ENCODE measurements around the gene NSMCE4A.
"Not testable (repeated sequence)": the region's sequence is repeated elsewhere in the genome, so short reads cannot be mapped to it uniquely, and the experiment has no call there.

Gene NSMCE4A

DNA sequence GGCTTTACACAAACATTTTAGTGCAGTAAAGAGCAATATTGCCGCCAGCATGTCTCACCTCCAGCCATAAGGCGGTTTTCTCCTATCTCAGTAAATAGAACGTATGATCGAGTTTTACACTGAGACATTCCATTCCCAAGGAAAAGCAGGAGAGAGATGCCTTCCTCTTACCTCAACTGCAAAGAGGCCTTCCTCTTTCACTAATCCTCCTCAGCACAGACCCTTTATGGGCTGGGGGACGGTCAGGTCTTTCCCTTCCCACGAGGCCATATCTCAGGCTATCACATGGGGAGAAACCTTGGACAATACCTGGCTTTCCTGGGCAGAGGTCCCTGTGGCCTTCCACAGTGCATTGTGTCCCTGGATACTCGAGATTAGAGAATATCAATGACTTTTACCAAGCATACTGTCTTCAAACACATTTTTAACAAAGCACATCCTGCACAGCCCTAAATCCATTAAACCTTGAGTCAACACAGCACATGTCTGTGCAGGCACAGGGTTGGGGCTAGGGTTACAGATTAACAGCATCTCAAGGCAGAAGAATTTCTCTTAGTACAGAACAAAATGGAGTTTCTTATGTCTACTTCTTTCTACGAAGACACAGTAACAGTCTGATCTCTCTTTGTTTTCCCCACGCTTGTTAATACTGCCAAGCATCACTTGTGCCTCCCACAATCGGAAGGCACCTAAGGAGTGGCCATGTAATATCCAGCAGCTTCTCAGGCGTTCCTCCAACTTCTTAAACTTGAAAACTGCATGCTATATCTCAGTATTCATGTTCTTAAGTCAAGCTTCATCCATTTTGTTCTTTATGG is 44.5 kb downstream of the NSMCE4A start:
- H3K4me3 Mint-ChIP-seq; H3K9me3 Mint-ChIP-seq; ATAC-seq; H3K36me3 Mint-ChIP-seq (ENCODE audit: low read depth); H3K27me3 Mint-ChIP-seq; DNase-seq; H3K27ac Mint-ChIP-seq: not testable (repeated sequence)
- peaks cover 26% of the 10 kb centered on the region for H3K4me1 Mint-ChIP-seq

DNA sequence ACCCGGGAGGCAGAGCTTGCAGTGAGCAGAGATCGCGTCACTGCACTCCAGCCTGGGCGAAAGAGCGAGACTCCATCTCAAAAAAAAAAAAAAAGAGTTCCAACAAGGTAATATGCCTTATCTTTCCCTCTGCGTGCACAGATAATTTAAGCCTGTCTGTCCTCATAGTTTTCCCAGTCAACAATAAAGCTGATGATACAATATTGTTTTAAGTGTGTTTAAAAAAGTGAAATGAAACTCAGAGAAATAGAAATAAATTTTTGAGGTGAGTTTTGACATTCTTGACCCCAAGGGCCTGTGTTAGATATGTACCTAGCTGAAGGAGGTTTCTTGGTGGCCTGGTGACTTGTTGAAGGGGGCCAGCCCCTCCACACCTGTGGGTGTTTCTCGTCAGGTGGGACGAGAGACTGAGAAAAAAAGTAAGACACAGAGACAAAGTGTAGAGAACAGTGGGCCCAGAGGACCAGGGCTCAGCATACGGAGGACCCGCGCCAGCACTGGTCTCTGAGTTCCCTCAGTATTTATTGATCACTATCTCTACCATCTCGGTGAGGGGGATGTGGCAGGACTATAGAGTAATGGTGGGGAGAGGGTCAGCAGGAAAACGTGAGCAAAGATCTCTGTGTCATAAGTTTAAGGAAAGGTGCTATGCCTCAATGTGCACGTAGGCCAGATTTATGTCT is 45.3 kb downstream of the NSMCE4A start:
- not testable (repeated sequence) for ATAC-seq; DNase-seq; H3K9me3 Mint-ChIP-seq; H3K36me3 Mint-ChIP-seq (ENCODE audit: low read depth); H3K27me3 Mint-ChIP-seq
- peaks cover 30% of the 10 kb centered on the region for H3K4me1 Mint-ChIP-seq
- H3K4me3 Mint-ChIP-seq = peak overlapping the region; percentile 90
- H3K27ac Mint-ChIP-seq = peak overlapping the region; percentile 25

DNA sequence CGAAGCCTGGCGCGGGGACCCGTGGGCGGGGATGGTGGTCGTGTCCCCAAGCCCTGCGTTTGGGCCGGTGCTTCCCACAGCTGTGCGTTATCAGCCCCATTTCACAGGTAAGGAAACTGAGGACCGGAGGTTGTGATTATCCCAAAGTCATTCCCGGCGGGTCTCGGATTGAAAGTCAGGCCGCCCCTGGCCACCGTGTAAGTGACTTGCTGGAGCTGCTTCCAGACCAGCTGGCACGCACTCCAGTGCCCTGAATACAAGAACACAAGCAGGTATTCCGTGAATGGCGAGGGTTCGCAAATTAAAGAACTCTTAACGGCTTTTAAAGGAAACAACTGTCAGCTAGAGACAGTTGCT is 46.5 kb downstream of the NSMCE4A start:
- Mint-ChIP-seq H3K4me1 (peaks cover 30% of the 10 kb centered on the region), H3K4me3 (peak overlapping the region; percentile 90), H3K27me3 (no peaks in the 10 kb centered on the region), H3K9me3 (no peaks in the 10 kb centered on the region), H3K27ac (peak overlapping the region; percentile 95), H3K36me3 (ENCODE audit: low read depth) (peaks cover 5% of the 10 kb centered on the region)
- DNase-seq (no peak), ATAC-seq (peak; percentile 1)

GRCh38 chr10:121927841-121928527 is 47.0 kb downstream of the NSMCE4A start, which contains the start of gene ATE1:
Gene ATE1, minus strand, starts transcription at chr10:121928031. Its CDS starts 82 bp downstream, at chr10:121927949.
- Mint-ChIP-seq H3K27ac (peak within 1 kb of the TSS; percentile 95), H3K27me3 (no peaks in the 10 kb centered on the region), H3K9me3 (no peaks in the 10 kb centered on the region), H3K36me3 (ENCODE audit: low read depth) (peaks cover 7% of the 10 kb centered on the region), H3K4me3 (peak within 1 kb of the TSS; percentile 90), H3K4me1 (peaks cover 31% of the 10 kb centered on the region)
- DNase-seq (peak; percentile 84), ATAC-seq (peak; percentile 95)

GRCh38 chr10:121927318-121927840 is 47.6 kb downstream of the NSMCE4A start:
- Mint-ChIP-seq H3K36me3 (ENCODE audit: low read depth) (peaks cover 13% of the 10 kb centered on the region), H3K4me1 (peaks cover 32% of the 10 kb centered on the region), H3K27ac (peak overlapping the region; percentile 94), H3K27me3 (no peaks in the 10 kb centered on the region), H3K9me3 (no peaks in the 10 kb centered on the region), H3K4me3 (peak overlapping the region; percentile 90)
- ATAC-seq = peak; percentile 56
- DNase-seq = peak; percentile 55

DNA sequence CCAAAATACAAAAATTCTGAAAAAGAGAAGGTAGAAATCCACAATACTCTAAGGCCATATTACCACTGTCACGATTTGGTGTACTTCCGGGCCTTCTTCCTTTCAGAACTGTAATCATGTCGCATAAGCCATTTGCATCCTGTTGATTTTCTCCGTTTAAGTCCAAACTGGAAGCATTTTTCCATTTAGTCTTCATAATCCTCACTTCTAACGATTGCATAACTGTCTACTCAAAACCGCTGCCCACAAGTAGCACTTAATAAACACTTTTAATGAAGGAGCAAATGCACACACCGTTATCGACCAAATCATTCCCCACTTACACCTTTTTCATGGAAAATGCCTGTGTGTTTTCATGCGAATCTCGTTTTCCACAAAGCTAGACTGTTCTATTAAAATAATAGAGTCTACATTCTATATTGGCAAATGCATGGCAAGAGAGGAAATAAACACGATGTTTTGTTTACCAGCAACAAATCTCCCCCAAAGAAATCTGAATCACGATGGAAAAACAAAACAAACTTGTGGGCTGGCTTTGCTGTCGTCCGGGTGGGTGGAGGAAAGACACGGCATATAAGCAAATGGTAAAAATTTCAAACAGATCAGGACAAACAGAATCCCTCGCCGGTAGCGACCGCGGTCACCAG is 48.2 kb downstream of the NSMCE4A start:
- no peaks in the 10 kb centered on the region for H3K27me3 Mint-ChIP-seq
- peaks cover 32% of the 10 kb centered on the region for H3K4me1 Mint-ChIP-seq
- ATAC-seq (no peak), DNase-seq (no peak)
- H3K36me3 Mint-ChIP-seq (ENCODE audit: low read depth) = peaks cover 14% of the 10 kb centered on the region
- peak overlapping the region; percentile 90 for H3K4me3 Mint-ChIP-seq
- H3K9me3 Mint-ChIP-seq = no peaks in the 10 kb centered on the region
- H3K27ac Mint-ChIP-seq = peak overlapping the region; percentile 94

GRCh38 chr10:121926157-121926556 is 48.9 kb downstream of the NSMCE4A start:
- H3K36me3 Mint-ChIP-seq (ENCODE audit: low read depth) = peaks cover 16% of the 10 kb centered on the region
- no peak for DNase-seq
- no peaks in the 10 kb centered on the region for H3K9me3 Mint-ChIP-seq
- ATAC-seq = no peak
- H3K27me3 Mint-ChIP-seq = no peaks in the 10 kb centered on the region
- H3K4me1 Mint-ChIP-seq = peaks cover 32% of the 10 kb centered on the region
- H3K4me3 Mint-ChIP-seq = peak overlapping the region; percentile 90
- no peak overlapping the region for H3K27ac Mint-ChIP-seq

GRCh38 chr10:121921238-121921931 is 53.6 kb downstream of the NSMCE4A start:
- no peaks in the 10 kb centered on the region for H3K9me3 Mint-ChIP-seq
- no peak for DNase-seq
- H3K36me3 Mint-ChIP-seq (ENCODE audit: low read depth) = peaks cover 28% of the 10 kb centered on the region
- H3K4me3 Mint-ChIP-seq = no peak overlapping the region
- no peak overlapping the region for H3K27ac Mint-ChIP-seq
- H3K27me3 Mint-ChIP-seq = no peaks in the 10 kb centered on the region
- ATAC-seq = no peak
- H3K4me1 Mint-ChIP-seq = peaks cover 14% of the 10 kb centered on the region

GRCh38 chr10:121919666-121920065 is 55.4 kb downstream of the NSMCE4A start:
- Mint-ChIP-seq H3K36me3 (ENCODE audit: low read depth) (peaks cover 37% of the 10 kb centered on the region), H3K27me3 (no peaks in the 10 kb centered on the region), H3K4me1 (peaks cover 7% of the 10 kb centered on the region), H3K9me3 (no peaks in the 10 kb centered on the region), H3K27ac (no peak overlapping the region), H3K4me3 (no peak overlapping the region)
- DNase-seq = no peak
- no peak for ATAC-seq

- DNase-seq, ATAC-seq, H3K4me3 Mint-ChIP-seq, H3K27ac Mint-ChIP-seq, H3K27me3 Mint-ChIP-seq, H3K4me1 Mint-ChIP-seq, H3K9me3 Mint-ChIP-seq: not testable (repeated sequence)
- H3K36me3 Mint-ChIP-seq (ENCODE audit: low read depth) = peaks cover 41% of the 10 kb centered on the region
Observed at GRCh38 chr10:121918800-121919199, 56.2 kb downstream of the NSMCE4A start.

DNA sequence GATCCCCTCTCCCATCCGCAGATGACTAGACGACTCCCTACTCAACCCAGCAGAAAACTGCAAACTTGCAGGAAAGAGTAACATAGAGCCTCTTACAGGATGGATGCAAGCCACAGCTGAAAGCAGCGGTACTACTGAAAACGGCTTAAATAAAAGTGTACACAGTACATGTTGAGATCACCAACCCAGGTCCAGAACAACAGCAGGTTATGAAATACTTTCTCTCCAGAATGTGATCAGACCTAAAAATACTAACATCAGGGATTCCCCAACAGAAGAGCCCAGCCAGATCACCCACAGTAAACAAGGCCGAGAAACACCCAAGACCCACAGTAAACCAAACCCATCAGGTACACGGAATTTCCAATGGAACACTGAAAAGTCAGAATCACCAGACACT is 60.4 kb downstream of the NSMCE4A start:
- H3K36me3 Mint-ChIP-seq (ENCODE audit: low read depth) = peaks cover 41% of the 10 kb centered on the region

DNA sequence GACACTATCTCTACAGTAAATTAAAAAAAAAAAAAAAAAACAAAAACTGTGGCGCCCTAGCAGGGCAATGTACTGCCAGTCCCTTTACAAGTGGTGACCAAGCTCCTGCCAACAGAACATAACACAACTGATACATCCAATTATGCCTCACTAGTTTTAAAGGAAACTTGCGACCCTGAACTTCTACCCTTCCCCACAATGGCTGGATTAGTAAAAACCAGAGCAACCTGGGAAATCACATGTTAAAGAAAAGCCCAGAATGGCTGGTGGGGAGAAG is 63.7 kb downstream of the NSMCE4A start:
- no peak for DNase-seq
- Mint-ChIP-seq H3K36me3 (ENCODE audit: low read depth) (peaks cover 36% of the 10 kb centered on the region), H3K27me3 (no peaks in the 10 kb centered on the region), H3K9me3 (no peaks in the 10 kb centered on the region), H3K4me3 (no peak overlapping the region), H3K27ac (no peak overlapping the region), H3K4me1 (peaks cover 8% of the 10 kb centered on the region)
- no peak for ATAC-seq

More for the DNA sequence above, 60.4 kb downstream of the NSMCE4A start:
- DNase-seq (no peak), ATAC-seq (no peak)
- Mint-ChIP-seq H3K27ac (no peak overlapping the region), H3K27me3 (no peaks in the 10 kb centered on the region), H3K4me3 (no peak overlapping the region), H3K9me3 (no peaks in the 10 kb centered on the region), H3K4me1 (peaks cover 12% of the 10 kb centered on the region)

GRCh38 chr10:121910673-121911420 is 64.2 kb downstream of the NSMCE4A start:
- ATAC-seq (no peak), DNase-seq (no peak)
- no peaks in the 10 kb centered on the region for H3K27me3 Mint-ChIP-seq
- peak overlapping the region; percentile 59 for H3K27ac Mint-ChIP-seq
- no peaks in the 10 kb centered on the region for H3K9me3 Mint-ChIP-seq
- H3K4me1 Mint-ChIP-seq = peaks cover 8% of the 10 kb centered on the region
- H3K4me3 Mint-ChIP-seq = no peak overlapping the region
- H3K36me3 Mint-ChIP-seq (ENCODE audit: low read depth) = peaks cover 34% of the 10 kb centered on the region
